Activated T-helper 2 cell treated with anti-CD3 and anti-CD28 coated beads, Interferon-gamma antibody, Interleukin-2, Interleukin-4, amounts not matched to agents 10 μg/mL and 5 μg/mL and 100 μg/mL, durations not matched to agents 14 hours and 24 hours and 36 hours (primary cell): Measurements from ENCODE around the gene NDUFV2. TPM values are rescaled to one million over a fixed set of nuclear protein-coding genes. Genes with fewer than 3 reads are reported as not detected.
A peak's percentile ranks its signal among the peaks of the same experiment; 100 is the strongest.
"Not testable (repeated sequence)": the region's sequence is repeated elsewhere in the genome, so short reads cannot be mapped to it uniquely, and the experiment has no call there.

ENCODE experiments used
- DNase-seq: peaks from one replicate; pipeline ENCODE4 v3.0.0; 2021; ENCODE audit warnings: low spot score
- H3K27ac Mint-ChIP-seq: one replicate; pipeline ENCODE4 v1.8.0; 2021; ENCODE audit warnings: mixed read lengths
- H3K27me3 Mint-ChIP-seq: one replicate; pipeline ENCODE4 v1.8.0; 2021; ENCODE audit warnings: low read depth, mixed read lengths
- H3K36me3 Mint-ChIP-seq: one replicate; pipeline ENCODE4 v1.8.0; 2021; ENCODE audit warnings: low read depth, mixed read lengths
- H3K4me1 Mint-ChIP-seq: one replicate; pipeline ENCODE4 v1.8.0; 2021; ENCODE audit warnings: low read depth, mixed read lengths
- H3K4me3 Mint-ChIP-seq: one replicate; pipeline ENCODE4 v1.8.0; 2021; ENCODE audit warnings: low read depth, mild to moderate bottlenecking, moderate library complexity, mixed read lengths
- H3K9me3 Mint-ChIP-seq: one replicate; pipeline ENCODE4 v1.8.0; 2021; ENCODE audit warnings: mixed read lengths
- intact Hi-C: fragments of 100-400 bp; cut with micrococcal nuclease; formaldehyde crosslinking; loops from one replicate; pipeline ENCODE4 v1.15.1; 2023
- total RNA-seq: library from RNA; stranded (reverse); gene quantifications from 2 replicates; pipeline ENCODE4 v1.2.3, GENCODE V29; 2022

The NDUFV2 gene
- total RNA-seq, 1 donor from 2014 or later, result 341 TPM

GRCh38 chr18:9070212-9070611 is 32.3 kb upstream of the NDUFV2 start:
- peaks cover 27% of the 10 kb centered on the region for H3K4me1 Mint-ChIP-seq
- intact Hi-C loops, result loop anchor here (5.0 kb wide), 2 partner anchors 262 to 447 kb away; partner anchors contain the start of gene TWSG1
- H3K36me3 Mint-ChIP-seq, result peaks cover 13% of the 10 kb centered on the region
- DNase-seq, result no peak
- no peaks in the 10 kb centered on the region for H3K27me3 Mint-ChIP-seq
- H3K9me3 Mint-ChIP-seq, result no peaks in the 10 kb centered on the region
- H3K27ac Mint-ChIP-seq, result no peak overlapping the region
- H3K4me3 Mint-ChIP-seq, result no peak overlapping the region

GRCh38 chr18:9079818-9080528 is 22.5 kb upstream of the NDUFV2 start:
- Mint-ChIP-seq H3K4me3 (no peak overlapping the region), H3K36me3 (peaks cover 21% of the 10 kb centered on the region), H3K9me3 (no peaks in the 10 kb centered on the region), H3K27me3 (no peaks in the 10 kb centered on the region), H3K4me1 (peaks cover 54% of the 10 kb centered on the region), H3K27ac (peak overlapping the region; percentile 44)
- DNase-seq, result no peak
- intact Hi-C loops, result loop anchor here (5.0 to 10.0 kb wide), 2 partner anchors 397 to 535 kb away; partner anchors contain the start of genes PPP4R1 and RALBP1

GRCh38 chr18:9081940-9082339 is 20.6 kb upstream of the NDUFV2 start:
- H3K9me3 Mint-ChIP-seq, result peaks cover 7% of the 10 kb centered on the region
- H3K36me3 Mint-ChIP-seq, result peaks cover 21% of the 10 kb centered on the region
- intact Hi-C loops, result loop anchor here (1.0 to 10.0 kb wide), 4 partner anchors 15 to 533 kb away; partner anchors contain the start of genes PPP4R1 and RALBP1
- no peaks in the 10 kb centered on the region for H3K27me3 Mint-ChIP-seq
- DNase-seq, result no peak
- H3K4me1 Mint-ChIP-seq, result peaks cover 53% of the 10 kb centered on the region
- H3K4me3 Mint-ChIP-seq, result no peak overlapping the region
- H3K27ac Mint-ChIP-seq, result no peak overlapping the region

- intact Hi-C loops, result loop anchor here (1.0 to 10.0 kb wide), 7 partner anchors 8 to 532 kb away; partner anchors contain the start of genes ANKRD12, PPP4R1 and RALBP1
- peak; percentile 49 for DNase-seq
- H3K4me3 Mint-ChIP-seq, result peak overlapping the region; percentile 72
- peaks cover 24% of the 10 kb centered on the region for H3K36me3 Mint-ChIP-seq
- H3K9me3 Mint-ChIP-seq, result peaks cover 12% of the 10 kb centered on the region
- peaks cover 50% of the 10 kb centered on the region for H3K4me1 Mint-ChIP-seq
- H3K27me3 Mint-ChIP-seq, result no peaks in the 10 kb centered on the region
- peak overlapping the region; percentile 99 for H3K27ac Mint-ChIP-seq
Observed at GRCh38 chr18:9082711-9083510, 19.6 kb upstream of the NDUFV2 start.

GRCh38 chr18:9086015-9086414 is 16.5 kb upstream of the NDUFV2 start:
- Mint-ChIP-seq H3K4me3 (no peak overlapping the region), H3K4me1 (peaks cover 61% of the 10 kb centered on the region), H3K27ac (peak overlapping the region; percentile 60), H3K9me3 (peaks cover 12% of the 10 kb centered on the region), H3K27me3 (no peaks in the 10 kb centered on the region), H3K36me3 (peaks cover 39% of the 10 kb centered on the region)
- intact Hi-C loops, result loop anchor here (10.0 kb wide), 1 partner anchor 529 kb away; the partner anchor contains the start of gene PPP4R1
- no peak for DNase-seq

- intact Hi-C loops, result loop anchor here (10.0 kb wide), 1 partner anchor 528 kb away; the partner anchor contains the start of gene PPP4R1
- no peak for DNase-seq
- H3K27me3 Mint-ChIP-seq, result no peaks in the 10 kb centered on the region
- H3K27ac Mint-ChIP-seq, result peak overlapping the region; percentile 67
- H3K4me1 Mint-ChIP-seq, result peaks cover 61% of the 10 kb centered on the region
- peaks cover 15% of the 10 kb centered on the region for H3K9me3 Mint-ChIP-seq
- H3K4me3 Mint-ChIP-seq, result no peak overlapping the region
- peaks cover 42% of the 10 kb centered on the region for H3K36me3 Mint-ChIP-seq
Observed at GRCh38 chr18:9086624-9087023, 15.9 kb upstream of the NDUFV2 start.

- peaks cover 15% of the 10 kb centered on the region for H3K9me3 Mint-ChIP-seq
- DNase-seq, result no peak
- peak overlapping the region; percentile 67 for H3K27ac Mint-ChIP-seq
- intact Hi-C loops, result loop anchor here (10.0 kb wide), 1 partner anchor 528 kb away; the partner anchor contains the start of gene PPP4R1
- peaks cover 59% of the 10 kb centered on the region for H3K4me1 Mint-ChIP-seq
- peaks cover 42% of the 10 kb centered on the region for H3K36me3 Mint-ChIP-seq
- peak overlapping the region; percentile 16 for H3K4me3 Mint-ChIP-seq
- H3K27me3 Mint-ChIP-seq, result no peaks in the 10 kb centered on the region
Observed at GRCh38 chr18:9087144-9087543, 15.4 kb upstream of the NDUFV2 start.

- Mint-ChIP-seq H3K27me3 (no peaks in the 10 kb centered on the region), H3K4me1 (peaks cover 58% of the 10 kb centered on the region), H3K27ac (peak overlapping the region; percentile 85), H3K4me3 (peak overlapping the region; percentile 69), H3K36me3 (peaks cover 42% of the 10 kb centered on the region), H3K9me3 (peaks cover 15% of the 10 kb centered on the region)
- no peak for DNase-seq
- intact Hi-C loops, result loop anchor here (10.0 kb wide), 1 partner anchor 527 kb away; the partner anchor contains the start of gene PPP4R1
Observed at GRCh38 chr18:9088252-9088651, 14.2 kb upstream of the NDUFV2 start.

- H3K4me3 Mint-ChIP-seq, result peak overlapping the region; percentile 69
- peaks cover 42% of the 10 kb centered on the region for H3K36me3 Mint-ChIP-seq
- intact Hi-C loops, result loop anchor here (10.0 kb wide), 1 partner anchor 526 kb away; the partner anchor contains the start of gene PPP4R1
- H3K27ac Mint-ChIP-seq, result peak overlapping the region; percentile 85
- peaks cover 55% of the 10 kb centered on the region for H3K4me1 Mint-ChIP-seq
- H3K9me3 Mint-ChIP-seq, result peaks cover 15% of the 10 kb centered on the region
- DNase-seq, H3K27me3 Mint-ChIP-seq: not testable (repeated sequence)
Observed at GRCh38 chr18:9088727-9089126, 13.8 kb upstream of the NDUFV2 start.

GRCh38 chr18:9090578-9090977 is 11.9 kb upstream of the NDUFV2 start:
- peak overlapping the region; percentile 93 for H3K4me3 Mint-ChIP-seq
- H3K27ac Mint-ChIP-seq, result peak overlapping the region; percentile 99
- intact Hi-C loops, result no loop called here
- DNase-seq, result no peak
- H3K4me1 Mint-ChIP-seq, result peaks cover 69% of the 10 kb centered on the region
- no peaks in the 10 kb centered on the region for H3K27me3 Mint-ChIP-seq
- peaks cover 15% of the 10 kb centered on the region for H3K9me3 Mint-ChIP-seq
- peaks cover 42% of the 10 kb centered on the region for H3K36me3 Mint-ChIP-seq

GRCh38 chr18:9091066-9091476 is 11.4 kb upstream of the NDUFV2 start:
- peak overlapping the region; percentile 99 for H3K27ac Mint-ChIP-seq

GRCh38 chr18:9092665-9093064 is 9.8 kb upstream of the NDUFV2 start:
- Mint-ChIP-seq H3K27ac (peak overlapping the region; percentile 99), H3K27me3 (no peaks in the 10 kb centered on the region), H3K4me3 (no peak overlapping the region), H3K36me3 (peaks cover 22% of the 10 kb centered on the region), H3K4me1 (peaks cover 74% of the 10 kb centered on the region), H3K9me3 (peaks cover 4% of the 10 kb centered on the region)
- no peak for DNase-seq
- intact Hi-C loops, result no loop called here

More at GRCh38 chr18:9091066-9091476, 11.4 kb upstream of the NDUFV2 start:
- intact Hi-C loops, result loop anchor here (1.0 kb wide), 3 partner anchors 8 to 26 kb away; partner anchors contain the start of gene NDUFV2
- peaks cover 12% of the 10 kb centered on the region for H3K9me3 Mint-ChIP-seq
- peaks cover 70% of the 10 kb centered on the region for H3K4me1 Mint-ChIP-seq
- H3K4me3 Mint-ChIP-seq, result peak overlapping the region; percentile 93
- no peaks in the 10 kb centered on the region for H3K27me3 Mint-ChIP-seq
- peaks cover 37% of the 10 kb centered on the region for H3K36me3 Mint-ChIP-seq
- DNase-seq, result peak; percentile 56
